ENCODE measurements around the gene SPAG5. TPM values are rescaled to one million over a fixed set of nuclear protein-coding genes. Genes with fewer than 3 reads are reported as not detected.

The SPAG5 gene
- total and polyA plus RNA-seq, 8 donors: 1.2 to 48.7 (median 8.4) TPM

DNA sequence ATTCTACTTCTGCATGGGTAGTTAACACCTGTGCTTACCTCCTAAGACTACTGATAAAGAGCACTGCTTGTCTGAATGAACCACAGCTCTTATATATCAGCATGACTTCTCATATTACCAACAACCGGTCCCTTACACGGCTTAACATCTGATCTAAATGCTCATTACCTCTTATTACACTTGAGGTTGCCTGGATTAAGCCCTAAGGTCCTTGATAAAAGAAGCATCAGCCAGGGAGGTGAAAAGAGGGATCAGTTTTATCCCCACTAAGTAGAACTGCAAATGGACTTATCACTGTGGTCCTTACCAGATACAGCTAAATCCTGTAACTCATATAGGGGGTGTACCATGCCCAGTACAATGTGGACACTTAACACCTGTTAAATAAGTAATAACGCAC is 23.4 kb upstream of the SPAG5 start:
- Histone ChIP-seq H3K27ac (no peak overlapping the region), H3K9me3 (no peaks in the 10 kb centered on the region), H3K4me3 (no peak overlapping the region), H3K4me1 (no peaks in the 10 kb centered on the region), H3K36me3 (peaks cover 72 to 100% (median 100%) of the 10 kb centered on the region in 4 donors), H3K27me3 (no peaks in the 10 kb centered on the region)
- no peak for DNase-seq
- TF ChIP-seq EP300 (IDR thresholded peaks at IDR 0.05) (no peak), POLR2A (IDR thresholded peaks at IDR 0.05) (no peak), CTCF (IDR thresholded peaks at IDR 0.05) (no peak), POLR2AphosphoS5 (IDR thresholded peaks at IDR 0.05) (no peak)
- WGBS, 5 donors: 88 to 96% (median 93%) methylated on average over 3 of the region's 3 CpGs
- intact Hi-C loops (cut with DNase I; ENCODE audit: low total_unique reads): no loop called here

- 79 to 86% (median 82%) methylated on average over 2 of the region's 2 CpGs for WGBS, 5 donors
- intact Hi-C loops (cut with DNase I; ENCODE audit: low total_unique reads): no loop called here
- TF ChIP-seq EP300 (IDR thresholded peaks at IDR 0.05) (no peak), POLR2AphosphoS5 (IDR thresholded peaks at IDR 0.05) (no peak), CTCF (IDR thresholded peaks at IDR 0.05) (no peak), POLR2A (IDR thresholded peaks at IDR 0.05) (no peak)
- H3K4me1 ChIP-seq: no peaks in the 10 kb centered on the region
- DNase-seq: no peak
- H3K27me3 ChIP-seq: no peaks in the 10 kb centered on the region
- H3K4me3 ChIP-seq: no peak overlapping the region
- H3K36me3 ChIP-seq: peaks cover 91 to 100% (median 100%) of the 10 kb centered on the region in 4 donors
- H3K9me3 ChIP-seq: no peaks in the 10 kb centered on the region
- no peak overlapping the region for H3K27ac ChIP-seq
These were observed 21.2 kb upstream of the SPAG5 start for GRCh38 chr17:28620010-28620409.

GRCh38 chr17:28618464-28618863 is 19.6 kb upstream of the SPAG5 start:
- Histone ChIP-seq H3K36me3 (peaks cover 91 to 100% (median 100%) of the 10 kb centered on the region in 4 donors), H3K4me3 (no peak overlapping the region), H3K27ac (no peak overlapping the region), H3K9me3 (no peaks in the 10 kb centered on the region), H3K4me1 (peaks cover 0 to 6% (median under 1%) of the 10 kb centered on the region in 4 donors), H3K27me3 (no peaks in the 10 kb centered on the region)
- DNase-seq: no peak
- intact Hi-C loops (cut with DNase I; ENCODE audit: low total_unique reads): no loop called here
- whole genome bisulfite sequencing, 5 donors: 91 to 100% (median 95%) methylated on average over 3 of the region's 3 CpGs
- TF ChIP-seq CTCF (IDR thresholded peaks at IDR 0.05): no peak
- no peak for TF ChIP-seq POLR2AphosphoS5 (IDR thresholded peaks at IDR 0.05)
- no peak for TF ChIP-seq EP300 (IDR thresholded peaks at IDR 0.05)
- TF ChIP-seq POLR2A (IDR thresholded peaks at IDR 0.05): no peak

DNA sequence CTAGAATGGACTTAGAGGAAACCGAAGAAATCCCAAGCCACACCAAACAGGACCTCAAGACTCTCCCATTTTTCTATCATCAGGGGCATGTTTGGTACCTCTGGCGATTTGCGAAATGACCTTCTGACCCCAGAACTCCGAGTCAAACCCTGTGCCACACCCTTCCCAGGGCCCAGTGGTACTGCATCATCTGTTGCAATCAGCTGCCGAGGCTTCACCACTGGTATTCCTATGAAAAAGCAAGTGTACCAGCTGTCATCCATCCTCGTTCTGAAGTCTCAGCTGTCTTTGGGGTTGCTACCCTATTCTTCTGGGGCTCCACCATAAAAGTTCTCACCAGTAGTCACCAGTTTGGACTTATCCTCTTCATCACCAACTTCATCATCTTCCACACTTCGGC is 17.5 kb upstream of the SPAG5 start:
- Histone ChIP-seq H3K9me3 (no peaks in the 10 kb centered on the region), H3K4me1 (peaks cover 0 to 14% (median 4%) of the 10 kb centered on the region in 4 donors), H3K27me3 (no peaks in the 10 kb centered on the region), H3K36me3 (peaks cover 71 to 97% (median 88%) of the 10 kb centered on the region in 4 donors), H3K27ac (no peak overlapping the region), H3K4me3 (no peak overlapping the region)
- intact Hi-C loops (cut with DNase I; ENCODE audit: low total_unique reads): no loop called here
- 77 to 85% (median 81%) methylated on average over 7 of the region's 7 CpGs for WGBS, 5 donors
- no peak for TF ChIP-seq POLR2AphosphoS5 (IDR thresholded peaks at IDR 0.05)
- TF ChIP-seq CTCF (IDR thresholded peaks at IDR 0.05): no peak
- no peak for TF ChIP-seq EP300 (IDR thresholded peaks at IDR 0.05)
- TF ChIP-seq POLR2A (IDR thresholded peaks at IDR 0.05): no peak
- DNase-seq: no peak
